SK-N-SH treated with all-trans-retinoic acid at 6 μM for 48 hours (cell line): Measurements from ENCODE around the gene PAN2.
"Not testable (repeated sequence)": the region's sequence is repeated elsewhere in the genome, so short reads cannot be mapped to it uniquely, and the experiment has no call there.

Source experiments
- ATAC-seq: fragments of 200-7000 bp; cut with Tn5 transposase; 3 replicates; pipeline ENCODE4 v1.9.1; 2020; ENCODE audit warnings: mild to moderate bottlenecking, moderate library complexity
- ARNTL ChIP-seq: fragments of 450-650 bp; formaldehyde crosslinking; IDR thresholded peaks from 2 replicates; pipeline ENCODE4 v1.5.0; 2020; ENCODE audit warnings: low read depth, mild to moderate bottlenecking, moderate library complexity, borderline replicate concordance
- BACH2 ChIP-seq: fragments of 250-450 bp; sonication (Bioruptor Pico); IDR thresholded peaks from 2 replicates; pipeline ENCODE4 v1.9.0; 2021; ENCODE audit warnings: mild to moderate bottlenecking, borderline replicate concordance
- ESRRG ChIP-seq: fragments of 250-450 bp; sonication (Bioruptor Pico); IDR thresholded peaks from 2 replicates; pipeline ENCODE4 v1.6.1; 2021; ENCODE audit warnings: mild to moderate bottlenecking
- GLIS3 ChIP-seq: fragments of 250-450 bp; sonication (Bioruptor Pico); IDR thresholded peaks from 2 replicates; pipeline ENCODE4 v1.5.0; 2020; ENCODE audit warnings: mild to moderate bottlenecking, moderate library complexity
- ISL1 ChIP-seq: fragments of 250-450 bp; sonication (Bioruptor Pico); IDR thresholded peaks from 2 replicates; pipeline ENCODE4 v2.1.2; 2022; ENCODE audit warnings: mild to moderate bottlenecking, moderate library complexity
- OSR1 ChIP-seq: fragments of 250-450 bp; sonication (Bioruptor Pico); IDR thresholded peaks from 2 replicates; pipeline ENCODE4 v1.8.0; 2022; ENCODE audit warnings: moderate library complexity, mild to moderate bottlenecking, inconsistent platforms
- PPARA ChIP-seq: fragments of 250-450 bp; sonication (Bioruptor Pico); IDR thresholded peaks from 2 replicates; pipeline ENCODE4 v1.5.0; 2020; ENCODE audit warnings: mild to moderate bottlenecking, borderline replicate concordance
- SNAI2 ChIP-seq: fragments of 250-450 bp; sonication (Bioruptor Pico); IDR thresholded peaks from 2 replicates; pipeline ENCODE4 v1.5.0; 2020; ENCODE audit warnings: mild to moderate bottlenecking, moderate library complexity
- TCF4 ChIP-seq: fragments of 250-450 bp; sonication (Bioruptor Pico); IDR thresholded peaks from 2 replicates; pipeline ENCODE4 v1.8.0; 2021; ENCODE audit warnings: mild to moderate bottlenecking, moderate library complexity, borderline replicate concordance
- TOX ChIP-seq: fragments of 250-450 bp; sonication (Bioruptor Pico); IDR thresholded peaks from 2 replicates; pipeline ENCODE4 v1.8.0; 2021; ENCODE audit warnings: mild to moderate bottlenecking, moderate library complexity, borderline replicate concordance
- ZFP3 ChIP-seq: fragments of 250-450 bp; sonication (Bioruptor Pico); IDR thresholded peaks from 2 replicates; pipeline ENCODE4 v1.5.0; 2020; ENCODE audit warnings: mild to moderate bottlenecking, moderate library complexity
- ZFP30 ChIP-seq: fragments of 450-650 bp; formaldehyde crosslinking; IDR thresholded peaks from 2 replicates; pipeline ENCODE4 v1.5.0; 2022; ENCODE audit warnings: mild to moderate bottlenecking, moderate library complexity
- ZNF565 ChIP-seq: fragments of 450-650 bp; formaldehyde crosslinking; conservative IDR thresholded peaks from 2 replicates; pipeline ENCODE4 v1.5.0; 2020; ENCODE audit warnings: low read depth, mild to moderate bottlenecking, moderate library complexity
- ZNF70 ChIP-seq: fragments of 450-650 bp; formaldehyde crosslinking; IDR thresholded peaks from 2 replicates; pipeline ENCODE4 v1.5.0; 2020; ENCODE audit warnings: mild to moderate bottlenecking, moderate library complexity
- TF ChIP-seq, protein P1 (sequence below): fragments of 250-450 bp; sonication (Bioruptor Pico); IDR thresholded peaks from 2 replicates; pipeline ENCODE4 v1.8.0; 2020; ENCODE audit warnings: mild to moderate bottlenecking, moderate library complexity, borderline replicate concordance
- TF ChIP-seq, protein P2 (sequence below): fragments of 250-450 bp; sonication (Bioruptor Pico); IDR thresholded peaks from 2 replicates; pipeline ENCODE4 v1.5.1; 2021; ENCODE audit warnings: mild to moderate bottlenecking, moderate library complexity
- TF ChIP-seq, protein P3 (sequence below): fragments of 250-450 bp; sonication (Bioruptor Pico); IDR thresholded peaks from 2 replicates; pipeline ENCODE4 v1.8.0; 2021; ENCODE audit warnings: low read depth, mild to moderate bottlenecking, moderate library complexity, borderline replicate concordance
- TF ChIP-seq, protein P4 (sequence below): fragments of 250-450 bp; sonication (Bioruptor Pico); IDR thresholded peaks from 2 replicates; pipeline ENCODE4 v1.5.0; 2020; ENCODE audit warnings: mild to moderate bottlenecking, moderate library complexity

Gene PAN2

DNA sequence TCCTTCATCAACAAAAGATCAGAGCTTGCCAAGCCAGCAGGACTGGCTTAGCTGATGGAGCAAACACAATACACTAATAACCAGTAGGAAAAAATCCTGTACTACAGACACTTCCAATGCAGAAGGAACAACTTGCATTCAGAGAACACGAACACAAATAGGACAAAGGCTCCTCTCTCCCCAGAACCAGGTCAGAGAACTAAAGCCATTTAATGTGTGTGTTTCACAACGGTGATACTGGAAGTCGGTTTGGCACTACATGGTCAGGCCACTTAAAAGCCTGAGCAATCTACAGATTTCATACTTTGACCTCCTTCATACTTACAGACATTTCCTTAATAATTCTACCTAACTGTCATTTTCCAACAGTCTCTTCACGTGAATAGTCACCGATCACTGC is 40.0 kb downstream of the PAN2 start (continued):
- TF ChIP-seq, protein P1, sequence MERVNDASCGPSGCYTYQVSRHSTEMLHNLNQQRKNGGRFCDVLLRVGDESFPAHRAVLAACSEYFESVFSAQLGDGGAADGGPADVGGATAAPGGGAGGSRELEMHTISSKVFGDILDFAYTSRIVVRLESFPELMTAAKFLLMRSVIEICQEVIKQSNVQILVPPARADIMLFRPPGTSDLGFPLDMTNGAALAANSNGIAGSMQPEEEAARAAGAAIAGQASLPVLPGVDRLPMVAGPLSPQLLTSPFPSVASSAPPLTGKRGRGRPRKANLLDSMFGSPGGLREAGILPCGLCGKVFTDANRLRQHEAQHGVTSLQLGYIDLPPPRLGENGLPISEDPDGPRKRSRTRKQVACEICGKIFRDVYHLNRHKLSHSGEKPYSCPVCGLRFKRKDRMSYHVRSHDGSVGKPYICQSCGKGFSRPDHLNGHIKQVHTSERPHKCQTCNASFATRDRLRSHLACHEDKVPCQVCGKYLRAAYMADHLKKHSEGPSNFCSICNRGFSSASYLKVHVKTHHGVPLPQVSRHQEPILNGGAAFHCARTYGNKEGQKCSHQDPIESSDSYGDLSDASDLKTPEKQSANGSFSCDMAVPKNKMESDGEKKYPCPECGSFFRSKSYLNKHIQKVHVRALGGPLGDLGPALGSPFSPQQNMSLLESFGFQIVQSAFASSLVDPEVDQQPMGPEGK (CRISPR knock-in tag): no peak
- TF ChIP-seq ZFP3 (CRISPR knock-in tag) (no peak), BACH2 (CRISPR knock-in tag) (no peak)

DNA sequence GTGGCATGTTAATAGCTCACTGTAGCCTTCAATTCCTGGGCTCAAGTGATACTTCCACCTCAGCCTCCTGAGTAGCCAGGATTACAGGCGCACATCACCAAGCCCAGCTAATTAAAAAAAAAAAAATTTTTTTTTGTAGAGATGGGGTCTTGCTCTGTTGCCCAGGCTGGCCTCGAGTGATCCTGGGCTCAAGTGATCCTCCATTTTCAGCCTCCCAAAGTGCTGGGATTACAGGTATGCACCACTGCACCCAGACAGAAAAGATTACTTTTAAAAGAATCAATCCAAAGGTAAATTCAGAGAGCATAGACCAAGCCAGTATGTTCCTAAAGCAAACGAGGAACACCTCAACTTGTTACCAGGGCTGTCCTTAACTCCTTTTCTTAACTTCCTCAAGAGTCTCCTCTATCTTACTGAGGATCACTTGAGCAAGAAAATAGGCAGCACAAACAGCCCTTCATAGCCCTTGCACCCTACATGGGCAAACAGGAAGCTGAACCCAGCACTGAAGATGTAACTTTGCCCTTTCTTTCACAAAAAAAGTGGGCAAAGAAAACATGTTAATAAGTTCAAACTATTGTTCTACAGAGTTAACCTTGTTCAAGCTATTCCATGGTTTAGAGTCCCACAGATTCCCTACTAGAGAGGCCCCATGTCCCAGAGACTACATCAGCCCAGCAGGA is 45.0 kb downstream of the PAN2 start:
- no peak for TF ChIP-seq ARNTL
- no peak for ATAC-seq

DNA sequence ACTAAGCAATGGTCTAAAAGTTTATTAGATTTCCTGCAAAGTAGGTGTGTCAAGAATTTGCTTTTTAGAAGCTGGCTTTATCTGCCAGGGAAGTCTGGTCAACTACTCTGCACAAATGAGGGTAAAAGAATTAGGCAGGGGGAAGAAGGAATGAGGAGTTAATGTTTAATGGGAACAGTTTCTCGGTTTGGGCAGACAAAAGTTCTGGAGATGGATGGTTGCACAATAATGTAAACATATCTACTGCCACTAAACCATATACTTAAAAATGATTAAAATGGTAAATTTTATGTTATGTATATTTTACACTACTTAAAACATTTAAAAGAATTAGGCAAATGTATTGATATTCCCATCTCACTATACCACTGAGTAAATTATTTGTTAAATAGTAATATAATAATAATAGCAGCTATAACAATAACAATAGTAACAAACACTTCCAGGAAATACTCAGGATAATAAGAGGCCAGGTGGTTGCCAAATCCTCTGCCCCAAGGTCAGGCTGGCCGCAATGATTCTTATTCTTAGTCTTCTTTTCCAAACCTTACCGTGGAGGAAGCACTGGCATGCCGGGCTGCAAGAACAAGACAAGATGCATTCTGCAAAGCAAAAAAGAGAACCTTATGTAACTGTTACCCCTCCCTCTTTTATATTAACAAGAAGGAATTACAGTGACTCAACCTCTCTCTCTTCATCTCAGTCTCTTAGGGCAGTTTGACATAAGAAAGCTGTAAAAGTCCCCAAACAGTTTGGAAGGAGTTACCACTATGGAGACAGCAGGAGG is 47.6 kb downstream of the PAN2 start:
- ATAC-seq: no peak
- no peak for TF ChIP-seq ZFP30 (CRISPR knock-in tag)
- TF ChIP-seq ESRRG: no peak
- TF ChIP-seq, protein P2, sequence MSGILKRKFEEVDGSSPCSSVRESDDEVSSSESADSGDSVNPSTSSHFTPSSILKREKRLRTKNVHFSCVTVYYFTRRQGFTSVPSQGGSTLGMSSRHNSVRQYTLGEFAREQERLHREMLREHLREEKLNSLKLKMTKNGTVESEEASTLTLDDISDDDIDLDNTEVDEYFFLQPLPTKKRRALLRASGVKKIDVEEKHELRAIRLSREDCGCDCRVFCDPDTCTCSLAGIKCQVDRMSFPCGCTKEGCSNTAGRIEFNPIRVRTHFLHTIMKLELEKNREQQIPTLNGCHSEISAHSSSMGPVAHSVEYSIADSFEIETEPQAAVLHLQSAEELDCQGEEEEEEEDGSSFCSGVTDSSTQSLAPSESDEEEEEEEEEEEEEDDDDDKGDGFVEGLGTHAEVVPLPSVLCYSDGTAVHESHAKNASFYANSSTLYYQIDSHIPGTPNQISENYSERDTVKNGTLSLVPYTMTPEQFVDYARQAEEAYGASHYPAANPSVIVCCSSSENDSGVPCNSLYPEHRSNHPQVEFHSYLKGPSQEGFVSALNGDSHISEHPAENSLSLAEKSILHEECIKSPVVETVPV (CRISPR knock-in tag): no peak
- TF ChIP-seq TCF4: no peak
- no peak for TF ChIP-seq SNAI2
- no peak for TF ChIP-seq PPARA
- TF ChIP-seq ISL1 (CRISPR knock-in tag): no peak
- no peak for TF ChIP-seq ZNF565 (CRISPR knock-in tag)
- TF ChIP-seq, protein P3, sequence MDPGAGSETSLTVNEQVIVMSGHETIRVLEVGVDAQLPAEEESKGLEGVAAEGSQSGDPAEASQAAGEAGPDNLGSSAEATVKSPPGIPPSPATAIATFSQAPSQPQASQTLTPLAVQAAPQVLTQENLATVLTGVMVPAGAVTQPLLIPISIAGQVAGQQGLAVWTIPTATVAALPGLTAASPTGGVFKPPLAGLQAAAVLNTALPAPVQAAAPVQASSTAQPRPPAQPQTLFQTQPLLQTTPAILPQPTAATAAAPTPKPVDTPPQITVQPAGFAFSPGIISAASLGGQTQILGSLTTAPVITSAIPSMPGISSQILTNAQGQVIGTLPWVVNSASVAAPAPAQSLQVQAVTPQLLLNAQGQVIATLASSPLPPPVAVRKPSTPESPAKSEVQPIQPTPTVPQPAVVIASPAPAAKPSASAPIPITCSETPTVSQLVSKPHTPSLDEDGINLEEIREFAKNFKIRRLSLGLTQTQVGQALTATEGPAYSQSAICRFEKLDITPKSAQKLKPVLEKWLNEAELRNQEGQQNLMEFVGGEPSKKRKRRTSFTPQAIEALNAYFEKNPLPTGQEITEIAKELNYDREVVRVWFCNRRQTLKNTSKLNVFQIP (CRISPR knock-in tag): no peak
- no peak for TF ChIP-seq TOX (CRISPR knock-in tag)
- no peak for TF ChIP-seq OSR1 (CRISPR knock-in tag)
- TF ChIP-seq ARNTL: no peak
- TF ChIP-seq, protein P4, sequence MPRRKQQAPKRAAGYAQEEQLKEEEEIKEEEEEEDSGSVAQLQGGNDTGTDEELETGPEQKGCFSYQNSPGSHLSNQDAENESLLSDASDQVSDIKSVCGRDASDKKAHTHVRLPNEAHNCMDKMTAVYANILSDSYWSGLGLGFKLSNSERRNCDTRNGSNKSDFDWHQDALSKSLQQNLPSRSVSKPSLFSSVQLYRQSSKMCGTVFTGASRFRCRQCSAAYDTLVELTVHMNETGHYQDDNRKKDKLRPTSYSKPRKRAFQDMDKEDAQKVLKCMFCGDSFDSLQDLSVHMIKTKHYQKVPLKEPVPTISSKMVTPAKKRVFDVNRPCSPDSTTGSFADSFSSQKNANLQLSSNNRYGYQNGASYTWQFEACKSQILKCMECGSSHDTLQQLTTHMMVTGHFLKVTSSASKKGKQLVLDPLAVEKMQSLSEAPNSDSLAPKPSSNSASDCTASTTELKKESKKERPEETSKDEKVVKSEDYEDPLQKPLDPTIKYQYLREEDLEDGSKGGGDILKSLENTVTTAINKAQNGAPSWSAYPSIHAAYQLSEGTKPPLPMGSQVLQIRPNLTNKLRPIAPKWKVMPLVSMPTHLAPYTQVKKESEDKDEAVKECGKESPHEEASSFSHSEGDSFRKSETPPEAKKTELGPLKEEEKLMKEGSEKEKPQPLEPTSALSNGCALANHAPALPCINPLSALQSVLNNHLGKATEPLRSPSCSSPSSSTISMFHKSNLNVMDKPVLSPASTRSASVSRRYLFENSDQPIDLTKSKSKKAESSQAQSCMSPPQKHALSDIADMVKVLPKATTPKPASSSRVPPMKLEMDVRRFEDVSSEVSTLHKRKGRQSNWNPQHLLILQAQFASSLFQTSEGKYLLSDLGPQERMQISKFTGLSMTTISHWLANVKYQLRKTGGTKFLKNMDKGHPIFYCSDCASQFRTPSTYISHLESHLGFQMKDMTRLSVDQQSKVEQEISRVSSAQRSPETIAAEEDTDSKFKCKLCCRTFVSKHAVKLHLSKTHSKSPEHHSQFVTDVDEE (CRISPR knock-in tag): no peak
- TF ChIP-seq, all 23 proteins: peak for 0

DNA sequence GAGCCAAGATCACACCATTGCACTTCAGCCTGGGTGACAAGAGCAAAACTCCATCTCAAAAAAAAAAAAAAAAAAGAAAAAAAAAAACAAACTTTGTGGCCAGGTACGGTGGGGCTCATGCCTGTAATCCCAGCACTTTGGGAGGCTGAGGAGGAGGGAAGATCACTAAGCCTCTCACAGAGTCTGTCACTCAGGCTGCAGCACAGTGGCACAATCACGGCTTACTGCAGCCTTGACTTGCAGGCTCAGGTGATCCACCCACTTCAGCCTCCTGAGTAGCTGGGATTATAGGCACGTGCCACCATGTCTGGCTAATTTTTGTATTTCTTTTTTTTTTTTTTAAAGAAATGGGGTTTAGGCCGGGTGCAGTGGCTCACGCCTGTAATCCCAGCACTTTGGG is 49.5 kb downstream of the PAN2 start:
- ATAC-seq: not testable (repeated sequence)

DNA sequence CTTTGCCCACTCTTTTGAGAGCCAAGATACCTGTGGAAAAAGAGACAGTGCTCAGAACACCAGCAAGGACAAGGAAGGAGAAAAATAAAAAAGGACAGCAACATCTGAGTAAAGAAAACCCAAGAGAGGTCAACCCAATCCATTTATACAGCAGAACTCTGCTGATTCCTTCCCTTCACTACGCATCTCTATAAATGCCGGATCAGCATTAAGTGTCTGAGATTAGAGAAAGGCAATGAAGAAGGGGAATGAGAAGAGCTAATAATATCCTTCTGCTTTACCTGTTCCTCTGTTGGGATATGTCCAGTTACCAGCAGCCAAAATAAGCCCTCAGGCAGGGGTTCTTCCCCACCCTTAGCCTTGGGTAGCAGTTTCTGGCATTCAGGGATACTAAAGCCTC is 51.2 kb downstream of the PAN2 start:
- no peak for ATAC-seq
- TF ChIP-seq, protein P3 (CRISPR knock-in tag): no peak
- TF ChIP-seq OSR1 (CRISPR knock-in tag) (no peak), PPARA (no peak), ZNF70 (CRISPR knock-in tag) (no peak), BACH2 (CRISPR knock-in tag) (no peak), GLIS3 (CRISPR knock-in tag) (no peak)
- TF ChIP-seq, protein P2 (CRISPR knock-in tag): no peak
